ENCODE results near the gene VPS26C. TPM values are rescaled to one million over a fixed set of nuclear protein-coding genes. Genes with fewer than 3 reads are reported as not detected.

VPS26C gene
- total and polyA plus RNA-seq, 7 donors, result 29.6 to 78.2 (median 51.4) TPM

GRCh38 chr21:37273440-37273839 is 6.3 kb upstream of the VPS26C start:
- intact Hi-C loops (cut with DNase I), result loop anchor here in 1 of 2 donors (10.0 kb wide), 1 partner anchor 61 kb away; no protein-coding TSS in a partner anchor
- H3K4me1 ChIP-seq, result peaks cover 2% of the 10 kb centered on the region
- no peak overlapping the region for H3K27ac ChIP-seq
- H3K27me3 ChIP-seq (ENCODE audit: insufficient read depth in 3 of 3, low read length in 2 of 3), result no peaks in the 10 kb centered on the region
- TF ChIP-seq, protein P1, sequence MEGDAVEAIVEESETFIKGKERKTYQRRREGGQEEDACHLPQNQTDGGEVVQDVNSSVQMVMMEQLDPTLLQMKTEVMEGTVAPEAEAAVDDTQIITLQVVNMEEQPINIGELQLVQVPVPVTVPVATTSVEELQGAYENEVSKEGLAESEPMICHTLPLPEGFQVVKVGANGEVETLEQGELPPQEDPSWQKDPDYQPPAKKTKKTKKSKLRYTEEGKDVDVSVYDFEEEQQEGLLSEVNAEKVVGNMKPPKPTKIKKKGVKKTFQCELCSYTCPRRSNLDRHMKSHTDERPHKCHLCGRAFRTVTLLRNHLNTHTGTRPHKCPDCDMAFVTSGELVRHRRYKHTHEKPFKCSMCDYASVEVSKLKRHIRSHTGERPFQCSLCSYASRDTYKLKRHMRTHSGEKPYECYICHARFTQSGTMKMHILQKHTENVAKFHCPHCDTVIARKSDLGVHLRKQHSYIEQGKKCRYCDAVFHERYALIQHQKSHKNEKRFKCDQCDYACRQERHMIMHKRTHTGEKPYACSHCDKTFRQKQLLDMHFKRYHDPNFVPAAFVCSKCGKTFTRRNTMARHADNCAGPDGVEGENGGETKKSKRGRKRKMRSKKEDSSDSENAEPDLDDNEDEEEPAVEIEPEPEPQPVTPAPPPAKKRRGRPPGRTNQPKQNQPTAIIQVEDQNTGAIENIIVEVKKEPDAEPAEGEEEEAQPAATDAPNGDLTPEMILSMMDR (IDR thresholded peaks at IDR 0.05), result no peak
- no peak for ATAC-seq
- 40 to 74% (median 45%) methylated on average over 1 of the region's 1 CpG for WGBS, 3 donors
- no peaks in the 10 kb centered on the region for H3K36me3 ChIP-seq (ENCODE audit: insufficient read depth in 1 of 2, low read depth in 1 of 2)
- no peaks in the 10 kb centered on the region for H3K9me3 ChIP-seq
- H3K4me3 ChIP-seq, result no peak overlapping the region
- DNase-seq, result no peak

- Histone ChIP-seq H3K36me3 (ENCODE audit: insufficient read depth in 1 of 2, low read depth in 1 of 2) (no peaks in the 10 kb centered on the region), H3K4me3 (no peak overlapping the region), H3K4me1 (peaks cover 4% of the 10 kb centered on the region), H3K27me3 (ENCODE audit: insufficient read depth in 3 of 3, low read length in 2 of 3) (no peaks in the 10 kb centered on the region), H3K27ac (no peak overlapping the region), H3K9me3 (no peaks in the 10 kb centered on the region)
- intact Hi-C loops (cut with DNase I), result loop anchor here in 1 of 2 donors (10.0 kb wide), 1 partner anchor 62 kb away; no protein-coding TSS in a partner anchor
- 96 to 98% (median 97%) methylated on average over 6 of the region's 6 CpGs for WGBS, 3 donors
- DNase-seq (no peak), ATAC-seq (no peak)
- TF ChIP-seq, protein P1 (IDR thresholded peaks at IDR 0.05), result no peak
Observed at GRCh38 chr21:37272897-37273296, 5.8 kb upstream of the VPS26C start.

- TF ChIP-seq, protein P1 (IDR thresholded peaks at IDR 0.05), result no peak
- DNase-seq (no peak), ATAC-seq (no peak)
- 77 to 94% (median 79%) methylated on average over 8 of the region's 8 CpGs for WGBS, 3 donors
- Histone ChIP-seq H3K27me3 (ENCODE audit: insufficient read depth in 3 of 3, low read length in 2 of 3) (no peaks in the 10 kb centered on the region), H3K27ac (no peak overlapping the region), H3K36me3 (ENCODE audit: insufficient read depth in 1 of 2, low read depth in 1 of 2) (peaks cover 0 to 2% of the 10 kb centered on the region in 2 donors), H3K4me1 (peaks cover 11% of the 10 kb centered on the region), H3K4me3 (no peak overlapping the region), H3K9me3 (no peaks in the 10 kb centered on the region)
- intact Hi-C loops (cut with DNase I), result loop anchor here in 1 of 2 donors (10.0 kb wide), 1 partner anchor 64 kb away; no protein-coding TSS in a partner anchor
Observed at GRCh38 chr21:37270576-37271365, 3.6 kb upstream of the VPS26C start.

- DNase-seq, result no peak
- Histone ChIP-seq H3K4me1 (peaks cover 24% of the 10 kb centered on the region), H3K27ac (no peak overlapping the region), H3K4me3 (no peak overlapping the region), H3K36me3 (ENCODE audit: insufficient read depth in 1 of 2, low read depth in 1 of 2) (peaks cover 0 to 2% of the 10 kb centered on the region in 2 donors), H3K27me3 (ENCODE audit: insufficient read depth in 3 of 3, low read length in 2 of 3) (no peaks in the 10 kb centered on the region), H3K9me3 (no peaks in the 10 kb centered on the region)
- intact Hi-C loops (cut with DNase I), result loop anchor here (2.0 to 5.0 kb wide), 3 partner anchors 47 to 293 kb away; no protein-coding TSS in a partner anchor
- TF ChIP-seq, protein P1 (IDR thresholded peaks at IDR 0.05), result no peak
- WGBS, 3 donors, result 91 to 94% (median 92%) methylated on average over 11 of the region's 11 CpGs
- no peak for ATAC-seq
Observed at GRCh38 chr21:37269481-37269880, 2.3 kb upstream of the VPS26C start.

Measured in psoas muscle (tissue), 8 donors.